Measurements from ENCODE around the gene WDR73.
A peak's percentile ranks its signal among the peaks of the same experiment; 100 is the strongest.

Gene WDR73

GRCh38 chr15:84611631-84612030 lies 42.5 kb downstream of the WDR73 start:
- peak; percentile 38 for DNase-seq (ENCODE audit: low spot score)

DNA sequence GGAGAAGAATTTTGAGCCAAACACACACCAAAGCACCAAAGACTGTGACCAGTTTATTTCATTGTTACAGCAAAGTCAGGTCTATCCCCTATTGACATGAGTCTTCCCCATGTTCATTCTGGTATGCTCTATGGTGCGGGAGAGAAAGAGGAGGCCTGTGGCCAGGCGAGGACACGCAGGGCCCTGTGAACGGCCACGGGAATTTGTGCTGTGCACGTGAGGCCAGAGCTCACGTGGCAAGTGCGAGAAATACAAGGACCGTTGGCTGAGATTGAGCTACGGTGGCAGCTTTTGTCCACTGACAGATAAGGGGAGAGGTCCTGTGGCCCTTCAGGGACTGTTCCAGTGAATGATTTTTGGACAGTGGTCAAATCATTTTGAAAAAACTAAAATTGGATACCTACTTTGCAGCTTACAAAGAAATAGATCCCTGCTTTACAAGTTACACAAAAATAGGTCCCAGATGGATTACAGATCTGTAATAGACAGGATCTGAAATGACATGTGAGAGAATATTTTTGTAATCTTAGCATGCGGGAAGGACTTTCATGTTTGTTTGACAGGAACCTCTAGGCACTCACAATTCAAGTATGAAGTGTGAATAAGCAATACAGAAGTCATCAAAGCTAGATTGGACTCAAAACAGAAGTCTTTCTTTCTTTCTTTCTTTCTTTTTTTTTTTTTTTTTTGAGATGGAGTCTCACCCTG lies 44.1 kb downstream of the WDR73 start:
- no peak for DNase-seq (ENCODE audit: low spot score)

- DNase-seq (ENCODE audit: low spot score), result no peak
Measured at GRCh38 chr15:84608707-84609284, 45.3 kb downstream of the WDR73 start.

DNA sequence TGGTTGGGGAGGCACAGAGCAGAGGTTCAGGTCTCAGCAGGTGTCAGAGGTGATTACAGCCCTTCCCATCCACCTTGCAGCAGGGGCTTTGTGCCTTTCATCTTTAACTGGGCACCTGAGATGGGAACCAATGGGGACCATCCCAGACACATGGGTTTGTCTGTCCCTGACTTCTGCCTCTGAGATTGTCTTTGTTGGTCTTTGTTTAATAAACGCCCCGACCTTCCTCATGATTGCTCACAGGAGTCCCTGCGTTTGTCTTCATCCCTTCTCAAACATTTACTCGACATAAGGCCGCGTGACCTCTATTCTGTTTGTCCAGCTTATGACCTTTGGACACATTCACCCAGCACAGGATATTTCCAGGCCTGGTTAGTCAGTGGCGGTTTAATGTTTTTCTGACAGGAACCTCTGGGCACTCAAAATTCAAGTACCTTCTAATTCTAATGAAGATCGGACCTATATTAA lies 47.4 kb downstream of the WDR73 start:
- DNase-seq (ENCODE audit: low spot score), result no peak

DNA sequence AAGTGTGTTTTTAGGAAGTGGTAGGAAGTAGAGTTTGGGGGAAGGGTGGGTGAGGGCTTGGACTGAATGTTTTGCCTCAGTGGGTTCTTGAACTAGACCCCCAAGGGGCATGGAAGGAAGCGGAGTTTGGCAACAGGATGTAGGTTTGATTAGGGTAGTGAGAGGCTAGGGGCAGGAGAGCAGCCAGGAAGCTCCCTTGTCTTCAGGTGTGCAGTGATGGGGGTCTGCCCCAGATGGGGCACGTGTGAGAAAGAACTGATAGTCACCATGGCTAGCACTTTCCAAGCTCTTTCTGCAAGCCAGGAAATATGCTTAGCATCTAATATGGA lies 48.6 kb downstream of the WDR73 start:
- no peak for DNase-seq (ENCODE audit: low spot score)

DNA sequence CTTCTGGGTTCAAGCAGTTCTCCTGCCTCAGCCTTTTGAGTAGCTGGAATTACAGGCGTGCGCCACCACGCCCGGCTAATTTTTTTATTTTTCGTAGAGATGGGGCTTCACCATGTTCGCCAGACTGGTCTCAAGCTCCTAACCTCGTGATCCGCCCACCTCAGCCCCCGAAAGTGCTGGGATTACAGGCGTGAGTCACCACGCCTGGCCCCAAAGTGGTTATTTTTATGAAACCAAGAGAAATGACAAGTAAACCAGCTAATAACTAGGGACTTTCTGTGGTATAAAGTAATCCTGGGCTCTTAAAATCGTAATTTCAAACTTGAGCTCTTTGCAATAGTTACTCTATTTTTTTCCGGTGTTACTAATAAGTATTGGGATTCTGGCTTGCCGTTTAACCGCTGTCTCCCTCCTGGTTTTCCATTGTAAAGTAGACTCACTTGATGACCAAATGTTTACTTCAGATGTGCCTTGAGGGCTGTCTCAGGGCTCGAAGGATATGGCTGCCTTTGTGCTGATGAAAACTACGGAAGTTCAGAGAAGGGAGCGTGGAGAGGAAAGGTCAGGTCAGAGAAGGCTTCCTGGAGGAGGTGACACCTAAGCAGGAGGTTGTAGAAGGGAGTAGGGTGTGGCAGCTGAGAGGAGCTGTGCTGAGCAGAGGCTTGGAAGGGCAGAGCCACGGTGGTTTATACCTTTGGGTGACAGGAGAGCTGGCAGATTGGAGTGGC lies 49.1 kb downstream of the WDR73 start:
- no peak for DNase-seq (ENCODE audit: low spot score)

DNA sequence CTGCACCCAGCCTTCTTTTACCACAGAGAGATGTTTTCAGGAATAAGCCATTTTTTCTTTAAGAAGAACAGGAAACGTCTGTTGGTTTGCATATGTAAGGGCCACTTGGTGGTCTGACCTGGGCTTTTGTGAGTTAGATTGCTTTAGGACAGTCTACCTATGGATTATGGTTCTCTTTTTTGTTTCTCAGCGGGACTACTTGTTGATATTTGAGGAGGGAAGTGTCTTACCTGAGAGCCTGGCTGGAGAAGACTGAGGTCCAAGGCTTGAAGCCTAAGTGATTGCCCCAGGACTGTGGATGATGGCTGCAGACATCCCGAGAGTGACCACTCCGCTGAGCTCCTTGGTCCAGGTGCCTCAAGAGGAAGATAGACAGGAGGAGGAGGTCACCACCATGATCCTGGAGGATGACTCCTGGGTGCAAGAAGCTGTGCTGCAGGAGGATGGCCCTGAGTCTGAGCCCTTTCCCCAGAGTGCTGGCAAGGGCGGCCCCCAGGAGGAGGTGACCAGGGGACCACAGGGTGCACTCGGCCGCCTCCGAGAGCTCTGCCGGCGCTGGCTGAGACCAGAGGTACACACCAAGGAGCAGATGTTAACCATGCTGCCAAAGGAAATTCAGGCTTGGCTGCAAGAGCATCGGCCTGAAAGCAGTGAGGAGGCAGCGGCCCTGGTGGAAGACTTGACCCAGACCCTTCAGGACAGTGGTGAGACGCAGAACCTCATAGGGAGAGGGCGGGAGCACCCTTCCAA lies 50.3 kb downstream of the WDR73 start:
- no peak for DNase-seq (ENCODE audit: low spot score)

GRCh38 chr15:84601555-84601838 lies 52.6 kb downstream of the WDR73 start:
- DNase-seq (ENCODE audit: low spot score), result no peak

GRCh38 chr15:84600687-84601554 lies 53.2 kb downstream of the WDR73 start, which contains the start of gene ZSCAN2:
ZSCAN2 (plus strand) TSS chr15:84601009; CDS start chr15:84603928, 2,919 bp downstream.
- peak; percentile 97 for DNase-seq (ENCODE audit: low spot score)

GRCh38 chr15:84600331-84600686 lies 53.8 kb downstream of the WDR73 start:
- peak; percentile 92 for DNase-seq (ENCODE audit: low spot score)

GRCh38 chr15:84599906-84600305 lies 54.2 kb downstream of the WDR73 start:
- DNase-seq (ENCODE audit: low spot score), result no peak

GRCh38 chr15:84598993-84599392 lies 55.1 kb downstream of the WDR73 start:
- DNase-seq (ENCODE audit: low spot score), result peak; percentile 70

- no peak for DNase-seq (ENCODE audit: low spot score)
Measured at GRCh38 chr15:84598250-84598649, 55.8 kb downstream of the WDR73 start.

DNA sequence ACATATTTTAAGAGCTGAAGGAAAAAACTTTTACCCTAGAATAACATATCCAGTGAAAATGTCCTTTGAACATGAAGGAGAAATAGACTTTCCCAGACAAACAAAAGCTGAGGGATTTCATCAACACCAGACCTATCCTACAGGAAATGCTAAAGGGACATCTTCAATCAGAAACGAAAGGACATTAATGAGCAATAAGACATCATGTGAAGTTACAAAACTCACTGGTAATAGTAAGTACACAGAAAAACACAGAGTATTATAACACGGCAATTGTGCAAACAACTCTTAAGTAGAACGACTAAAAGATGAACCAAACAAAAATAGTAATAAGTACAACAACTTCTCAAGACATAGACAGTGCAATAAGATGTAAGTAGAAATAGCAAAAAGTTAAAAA lies 56.8 kb downstream of the WDR73 start:
- no peak for DNase-seq (ENCODE audit: low spot score)

- DNase-seq (ENCODE audit: low spot score), result no peak
Measured at GRCh38 chr15:84595660-84596059, 58.4 kb downstream of the WDR73 start.

DNA sequence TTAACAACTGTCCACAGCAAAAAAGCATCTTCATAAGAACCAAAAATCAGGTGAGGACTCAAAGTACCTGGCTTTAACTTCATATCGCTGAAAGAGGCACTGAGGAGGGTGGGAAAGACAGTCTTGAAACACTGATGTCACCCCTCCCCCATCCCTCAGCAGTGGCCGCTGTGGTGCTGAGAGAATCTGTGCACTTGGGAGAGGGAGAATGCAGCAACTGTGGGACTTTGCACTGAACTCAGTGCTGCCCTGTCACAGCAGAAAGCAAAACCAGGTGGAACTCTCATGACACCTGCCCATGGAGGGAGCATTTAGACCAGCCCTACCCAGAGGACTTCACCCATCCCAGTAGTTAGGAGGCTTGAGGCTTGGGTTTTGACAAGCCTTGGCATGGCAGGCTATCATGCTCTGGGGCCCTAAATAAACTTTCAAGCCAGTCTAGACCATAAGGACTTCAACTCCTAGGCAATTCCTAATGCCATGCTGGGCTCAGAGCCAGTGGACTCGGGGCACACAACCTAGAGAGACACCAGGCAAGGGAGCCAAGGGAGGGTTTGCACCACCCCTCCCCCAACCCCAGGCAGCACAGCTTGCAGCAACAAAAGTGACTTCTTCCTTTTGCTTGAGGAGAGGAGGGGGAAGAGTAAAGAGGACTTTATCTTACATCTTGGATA lies 59.3 kb downstream of the WDR73 start:
- no peak for DNase-seq (ENCODE audit: low spot score)

- no peak for DNase-seq (ENCODE audit: low spot score)
Measured at GRCh38 chr15:84591815-84592214, 62.3 kb downstream of the WDR73 start.

DNA sequence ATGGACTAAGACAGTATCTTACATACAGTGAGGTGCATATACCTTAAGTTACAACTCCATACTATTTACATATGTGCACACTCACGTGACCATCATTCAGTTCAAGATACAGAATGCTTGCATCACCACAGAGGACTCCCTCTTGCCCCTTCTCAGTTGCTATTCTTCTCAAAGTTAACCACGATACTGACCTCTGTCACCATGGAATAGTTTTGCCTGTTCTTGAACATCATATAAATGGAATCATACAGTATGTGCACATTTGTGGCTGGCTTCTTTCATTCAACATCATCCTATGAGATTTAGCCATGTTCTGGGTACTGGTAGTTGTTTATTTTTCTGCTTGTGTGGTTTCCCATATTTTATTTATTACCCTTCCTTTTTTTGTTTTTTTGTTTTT lies 63.7 kb downstream of the WDR73 start:
- DNase-seq (ENCODE audit: low spot score), result no peak

All from AG08395 (cell line).